ENCODE measurements around the gene CORO2B.

CORO2B gene

GRCh38 chr15:68590721-68591389 lies 12.1 kb downstream of the CORO2B start:
- Histone ChIP-seq H3K36me3 (ENCODE audit: control insufficient read depth, insufficient read depth, low read length) (no peaks in the 10 kb centered on the region), H3K4me3 (ENCODE audit: insufficient read depth, low read depth, low read length) (no peak overlapping the region), H3K27me3 (ENCODE audit: control insufficient read depth, insufficient read depth, low read length, poor library complexity, severe bottlenecking) (no peaks in the 10 kb centered on the region), H3K27ac (ENCODE audit: insufficient read depth, low read depth, low read length, poor library complexity, severe bottlenecking) (no peak overlapping the region), H3K4me1 (ENCODE audit: control insufficient read depth, insufficient read depth, low read length) (peaks cover 28% of the 10 kb centered on the region), H3K9me3 (ENCODE audit: control insufficient read depth, low read length) (no peaks in the 10 kb centered on the region)
- 90 to 96% methylated on average over 9 of the region's 9 CpGs for WGBS, 2 experiments

- H3K27ac ChIP-seq (ENCODE audit: insufficient read depth, low read depth, low read length, poor library complexity, severe bottlenecking): no peak overlapping the region
- no peaks in the 10 kb centered on the region for H3K27me3 ChIP-seq (ENCODE audit: control insufficient read depth, insufficient read depth, low read length, poor library complexity, severe bottlenecking)
- H3K4me1 ChIP-seq (ENCODE audit: control insufficient read depth, insufficient read depth, low read length): peaks cover 31% of the 10 kb centered on the region
- H3K36me3 ChIP-seq (ENCODE audit: control insufficient read depth, insufficient read depth, low read length): no peaks in the 10 kb centered on the region
- no peaks in the 10 kb centered on the region for H3K9me3 ChIP-seq (ENCODE audit: control insufficient read depth, low read length)
- 96 to 98% methylated on average over 4 of the region's 4 CpGs for WGBS, 2 experiments
- no peak overlapping the region for H3K4me3 ChIP-seq (ENCODE audit: insufficient read depth, low read depth, low read length)
Measured at GRCh38 chr15:68592054-68592453, 13.3 kb downstream of the CORO2B start.

- Histone ChIP-seq H3K36me3 (ENCODE audit: control insufficient read depth, insufficient read depth, low read length) (no peaks in the 10 kb centered on the region), H3K27me3 (ENCODE audit: control insufficient read depth, insufficient read depth, low read length, poor library complexity, severe bottlenecking) (no peaks in the 10 kb centered on the region), H3K9me3 (ENCODE audit: control insufficient read depth, low read length) (no peaks in the 10 kb centered on the region), H3K4me3 (ENCODE audit: insufficient read depth, low read depth, low read length) (no peak overlapping the region), H3K27ac (ENCODE audit: insufficient read depth, low read depth, low read length, poor library complexity, severe bottlenecking) (no peak overlapping the region), H3K4me1 (ENCODE audit: control insufficient read depth, insufficient read depth, low read length) (peaks cover 32% of the 10 kb centered on the region)
- 95 to 97% methylated on average over 3 of the region's 3 CpGs for WGBS, 2 experiments
Measured at GRCh38 chr15:68592544-68592943, 13.8 kb downstream of the CORO2B start.

- Histone ChIP-seq H3K9me3 (ENCODE audit: control insufficient read depth, low read length) (no peaks in the 10 kb centered on the region), H3K4me1 (ENCODE audit: control insufficient read depth, insufficient read depth, low read length) (peaks cover 32% of the 10 kb centered on the region), H3K4me3 (ENCODE audit: insufficient read depth, low read depth, low read length) (no peak overlapping the region), H3K36me3 (ENCODE audit: control insufficient read depth, insufficient read depth, low read length) (no peaks in the 10 kb centered on the region), H3K27me3 (ENCODE audit: control insufficient read depth, insufficient read depth, low read length, poor library complexity, severe bottlenecking) (no peaks in the 10 kb centered on the region), H3K27ac (ENCODE audit: insufficient read depth, low read depth, low read length, poor library complexity, severe bottlenecking) (no peak overlapping the region)
- WGBS, 2 experiments: 81 to 85% methylated on average over 1 of the region's 1 CpG
Measured at GRCh38 chr15:68593341-68593740, 14.5 kb downstream of the CORO2B start.

- no peak overlapping the region for H3K4me3 ChIP-seq (ENCODE audit: insufficient read depth, low read depth, low read length)
- no peak overlapping the region for H3K27ac ChIP-seq (ENCODE audit: insufficient read depth, low read depth, low read length, poor library complexity, severe bottlenecking)
- H3K4me1 ChIP-seq (ENCODE audit: control insufficient read depth, insufficient read depth, low read length): peaks cover 35% of the 10 kb centered on the region
- WGBS, 2 experiments: 94 to 95% methylated on average over 5 of the region's 5 CpGs
- no peaks in the 10 kb centered on the region for H3K27me3 ChIP-seq (ENCODE audit: control insufficient read depth, insufficient read depth, low read length, poor library complexity, severe bottlenecking)
- no peaks in the 10 kb centered on the region for H3K9me3 ChIP-seq (ENCODE audit: control insufficient read depth, low read length)
- no peaks in the 10 kb centered on the region for H3K36me3 ChIP-seq (ENCODE audit: control insufficient read depth, insufficient read depth, low read length)
Measured at GRCh38 chr15:68593828-68594532, 15.2 kb downstream of the CORO2B start.

GRCh38 chr15:68594533-68595259 lies 15.9 kb downstream of the CORO2B start:
- H3K36me3 ChIP-seq (ENCODE audit: control insufficient read depth, insufficient read depth, low read length): no peaks in the 10 kb centered on the region
- H3K4me1 ChIP-seq (ENCODE audit: control insufficient read depth, insufficient read depth, low read length): peaks cover 39% of the 10 kb centered on the region
- no peak overlapping the region for H3K4me3 ChIP-seq (ENCODE audit: insufficient read depth, low read depth, low read length)
- H3K27ac ChIP-seq (ENCODE audit: insufficient read depth, low read depth, low read length, poor library complexity, severe bottlenecking): no peak overlapping the region
- no peaks in the 10 kb centered on the region for H3K27me3 ChIP-seq (ENCODE audit: control insufficient read depth, insufficient read depth, low read length, poor library complexity, severe bottlenecking)
- WGBS, 2 experiments: 88 to 92% methylated on average over 6 of the region's 6 CpGs
- H3K9me3 ChIP-seq (ENCODE audit: control insufficient read depth, low read length): no peaks in the 10 kb centered on the region

GRCh38 chr15:68595260-68595564 lies 16.4 kb downstream of the CORO2B start:
- Histone ChIP-seq H3K9me3 (ENCODE audit: control insufficient read depth, low read length) (no peaks in the 10 kb centered on the region), H3K36me3 (ENCODE audit: control insufficient read depth, insufficient read depth, low read length) (no peaks in the 10 kb centered on the region), H3K4me1 (ENCODE audit: control insufficient read depth, insufficient read depth, low read length) (peaks cover 39% of the 10 kb centered on the region), H3K4me3 (ENCODE audit: insufficient read depth, low read depth, low read length) (no peak overlapping the region), H3K27ac (ENCODE audit: insufficient read depth, low read depth, low read length, poor library complexity, severe bottlenecking) (no peak overlapping the region), H3K27me3 (ENCODE audit: control insufficient read depth, insufficient read depth, low read length, poor library complexity, severe bottlenecking) (no peaks in the 10 kb centered on the region)
- 87 to 89% methylated on average over 3 of the region's 3 CpGs for WGBS, 2 experiments

GRCh38 chr15:68595761-68596160 lies 17.0 kb downstream of the CORO2B start:
- H3K36me3 ChIP-seq (ENCODE audit: control insufficient read depth, insufficient read depth, low read length): no peaks in the 10 kb centered on the region
- H3K27me3 ChIP-seq (ENCODE audit: control insufficient read depth, insufficient read depth, low read length, poor library complexity, severe bottlenecking): no peaks in the 10 kb centered on the region
- 75 to 81% methylated on average over 17 of the region's 17 CpGs for WGBS, 2 experiments
- peaks cover 40% of the 10 kb centered on the region for H3K4me1 ChIP-seq (ENCODE audit: control insufficient read depth, insufficient read depth, low read length)
- no peak overlapping the region for H3K27ac ChIP-seq (ENCODE audit: insufficient read depth, low read depth, low read length, poor library complexity, severe bottlenecking)
- H3K4me3 ChIP-seq (ENCODE audit: insufficient read depth, low read depth, low read length): no peak overlapping the region
- no peaks in the 10 kb centered on the region for H3K9me3 ChIP-seq (ENCODE audit: control insufficient read depth, low read length)

GRCh38 chr15:68596691-68597090 lies 17.9 kb downstream of the CORO2B start:
- no peaks in the 10 kb centered on the region for H3K36me3 ChIP-seq (ENCODE audit: control insufficient read depth, insufficient read depth, low read length)
- no peak overlapping the region for H3K27ac ChIP-seq (ENCODE audit: insufficient read depth, low read depth, low read length, poor library complexity, severe bottlenecking)
- H3K9me3 ChIP-seq (ENCODE audit: control insufficient read depth, low read length): no peaks in the 10 kb centered on the region
- peaks cover 48% of the 10 kb centered on the region for H3K4me1 ChIP-seq (ENCODE audit: control insufficient read depth, insufficient read depth, low read length)
- no peak overlapping the region for H3K4me3 ChIP-seq (ENCODE audit: insufficient read depth, low read depth, low read length)
- H3K27me3 ChIP-seq (ENCODE audit: control insufficient read depth, insufficient read depth, low read length, poor library complexity, severe bottlenecking): no peaks in the 10 kb centered on the region
- WGBS, 2 experiments: 88 to 94% methylated on average over 9 of the region's 9 CpGs

GRCh38 chr15:68597581-68597980 lies 18.8 kb downstream of the CORO2B start:
- Histone ChIP-seq H3K27me3 (ENCODE audit: control insufficient read depth, insufficient read depth, low read length, poor library complexity, severe bottlenecking) (no peaks in the 10 kb centered on the region), H3K27ac (ENCODE audit: insufficient read depth, low read depth, low read length, poor library complexity, severe bottlenecking) (no peak overlapping the region), H3K4me1 (ENCODE audit: control insufficient read depth, insufficient read depth, low read length) (peaks cover 56% of the 10 kb centered on the region), H3K9me3 (ENCODE audit: control insufficient read depth, low read length) (no peaks in the 10 kb centered on the region), H3K36me3 (ENCODE audit: control insufficient read depth, insufficient read depth, low read length) (no peaks in the 10 kb centered on the region), H3K4me3 (ENCODE audit: insufficient read depth, low read depth, low read length) (no peak overlapping the region)
- 89 to 90% methylated on average over 5 of the region's 5 CpGs for WGBS, 2 experiments

Data from ectodermal cell (in vitro differentiated cells).